ENCODE results near the gene HDAC1. TPM values are rescaled to one million over a fixed set of nuclear protein-coding genes. Genes with fewer than 3 reads are reported as not detected.
A peak's percentile ranks its signal among the peaks of the same experiment; 100 is the strongest.

HDAC1 gene
- total and polyA plus RNA-seq, 10 donors, result 83.0 to 116 (median 98.7) TPM

GRCh38 chr1:32364836-32365235 is 73.0 kb downstream of the HDAC1 start:
- peaks cover 8 to 32% (median 24%) of the 10 kb centered on the region in 6 donors for H3K4me1 ChIP-seq
- peaks cover 0 to 17% (median 0%) of the 10 kb centered on the region in 7 donors for H3K27me3 ChIP-seq (replicated peaks in 1 of 7)
- TF ChIP-seq POLR2AphosphoS5 (IDR thresholded peaks at IDR 0.05) (no peak), POLR2A (IDR thresholded peaks at IDR 0.05) (no peak)
- TF ChIP-seq, protein P1, sequence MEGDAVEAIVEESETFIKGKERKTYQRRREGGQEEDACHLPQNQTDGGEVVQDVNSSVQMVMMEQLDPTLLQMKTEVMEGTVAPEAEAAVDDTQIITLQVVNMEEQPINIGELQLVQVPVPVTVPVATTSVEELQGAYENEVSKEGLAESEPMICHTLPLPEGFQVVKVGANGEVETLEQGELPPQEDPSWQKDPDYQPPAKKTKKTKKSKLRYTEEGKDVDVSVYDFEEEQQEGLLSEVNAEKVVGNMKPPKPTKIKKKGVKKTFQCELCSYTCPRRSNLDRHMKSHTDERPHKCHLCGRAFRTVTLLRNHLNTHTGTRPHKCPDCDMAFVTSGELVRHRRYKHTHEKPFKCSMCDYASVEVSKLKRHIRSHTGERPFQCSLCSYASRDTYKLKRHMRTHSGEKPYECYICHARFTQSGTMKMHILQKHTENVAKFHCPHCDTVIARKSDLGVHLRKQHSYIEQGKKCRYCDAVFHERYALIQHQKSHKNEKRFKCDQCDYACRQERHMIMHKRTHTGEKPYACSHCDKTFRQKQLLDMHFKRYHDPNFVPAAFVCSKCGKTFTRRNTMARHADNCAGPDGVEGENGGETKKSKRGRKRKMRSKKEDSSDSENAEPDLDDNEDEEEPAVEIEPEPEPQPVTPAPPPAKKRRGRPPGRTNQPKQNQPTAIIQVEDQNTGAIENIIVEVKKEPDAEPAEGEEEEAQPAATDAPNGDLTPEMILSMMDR (IDR thresholded peaks at IDR 0.05 in 8 of 11, conservative IDR thresholded peaks at IDR 0.05 in 3 of 11), result no peak
- intact Hi-C loops (cut with DNase I; ENCODE audit: low total_unique reads), result no loop called here
- no peaks in the 10 kb centered on the region for H3K9me3 ChIP-seq
- DNase-seq, result peak; percentile 21
- no peak overlapping the region for H3K4me3 ChIP-seq
- peaks cover 5 to 82% (median 55%) of the 10 kb centered on the region in 6 donors for H3K36me3 ChIP-seq
- H3K27ac ChIP-seq, result no peak overlapping the region
- WGBS, 5 donors, result 91 to 96% (median 94%) methylated on average over 5 of the region's 5 CpGs

GRCh38 chr1:32365445-32365844 is 73.6 kb downstream of the HDAC1 start:
- DNase-seq, result no peak
- H3K4me1 ChIP-seq, result peaks cover 8 to 26% (median 18%) of the 10 kb centered on the region in 6 donors
- TF ChIP-seq, protein P1 (IDR thresholded peaks at IDR 0.05 in 8 of 11, conservative IDR thresholded peaks at IDR 0.05 in 3 of 11), result no peak
- no peak for TF ChIP-seq POLR2A (IDR thresholded peaks at IDR 0.05)
- TF ChIP-seq POLR2AphosphoS5 (IDR thresholded peaks at IDR 0.05), result no peak
- H3K4me3 ChIP-seq, result no peak overlapping the region
- peaks cover 5 to 88% (median 57%) of the 10 kb centered on the region in 6 donors for H3K36me3 ChIP-seq
- H3K27me3 ChIP-seq (replicated peaks in 1 of 7), result peaks cover 0 to 17% (median 0%) of the 10 kb centered on the region in 7 donors
- no peak overlapping the region for H3K27ac ChIP-seq
- intact Hi-C loops (cut with DNase I; ENCODE audit: low total_unique reads), result no loop called here
- 81 to 90% (median 85%) methylated on average over 6 of the region's 6 CpGs for WGBS, 5 donors
- H3K9me3 ChIP-seq, result no peaks in the 10 kb centered on the region

DNA sequence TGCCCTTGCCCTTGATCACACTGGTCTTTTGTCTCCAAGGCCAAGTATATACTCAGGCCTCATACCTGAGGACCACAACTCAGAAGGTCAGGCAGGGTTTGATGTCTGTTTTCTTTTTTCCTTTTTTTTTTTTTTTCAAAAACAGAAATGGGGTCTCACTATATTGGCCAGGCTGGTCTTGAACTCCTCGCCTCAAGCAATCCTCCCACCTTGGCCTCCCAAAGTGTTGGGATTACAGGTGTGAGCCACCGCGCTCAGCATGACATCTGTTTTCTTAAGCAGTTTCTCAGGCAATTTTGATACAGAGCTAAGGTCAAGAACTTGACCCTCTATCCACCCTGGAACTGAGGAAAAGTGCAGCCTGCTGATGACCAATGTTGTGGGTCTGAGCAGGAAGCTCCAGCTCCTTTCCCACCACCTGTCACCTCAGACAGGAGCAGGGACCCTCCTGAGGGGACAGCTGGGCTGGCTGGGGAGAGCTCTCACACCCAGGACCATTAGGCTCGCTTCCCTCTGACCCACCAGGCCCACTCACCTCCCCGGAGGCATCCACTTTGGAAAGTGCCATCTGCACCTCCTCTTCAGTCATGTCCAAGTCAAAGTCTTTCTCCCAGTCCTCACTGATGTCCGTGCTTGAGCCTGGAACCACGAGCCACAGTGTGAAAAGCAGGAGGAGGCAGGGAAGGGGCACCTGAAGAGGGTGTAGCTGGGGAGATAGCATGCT is 76.2 kb downstream of the HDAC1 start:
- Histone ChIP-seq H3K4me1 (peaks cover 3 to 16% (median 14%) of the 10 kb centered on the region in 6 donors), H3K27ac (no peak overlapping the region), H3K9me3 (no peaks in the 10 kb centered on the region), H3K27me3 (replicated peaks in 1 of 7) (no peaks in the 10 kb centered on the region), H3K4me3 (no peak overlapping the region), H3K36me3 (peaks cover 5 to 100% (median 73%) of the 10 kb centered on the region in 6 donors)
- intact Hi-C loops (cut with DNase I; ENCODE audit: low total_unique reads), result no loop called here
- 96 to 98% (median 96%) methylated on average over 7 of the region's 7 CpGs for WGBS, 5 donors
- no peak for DNase-seq
- no peak for TF ChIP-seq POLR2A (IDR thresholded peaks at IDR 0.05)
- no peak for TF ChIP-seq POLR2AphosphoS5 (IDR thresholded peaks at IDR 0.05)
- TF ChIP-seq, protein P1 (IDR thresholded peaks at IDR 0.05 in 8 of 11, conservative IDR thresholded peaks at IDR 0.05 in 3 of 11), result no peak

DNA sequence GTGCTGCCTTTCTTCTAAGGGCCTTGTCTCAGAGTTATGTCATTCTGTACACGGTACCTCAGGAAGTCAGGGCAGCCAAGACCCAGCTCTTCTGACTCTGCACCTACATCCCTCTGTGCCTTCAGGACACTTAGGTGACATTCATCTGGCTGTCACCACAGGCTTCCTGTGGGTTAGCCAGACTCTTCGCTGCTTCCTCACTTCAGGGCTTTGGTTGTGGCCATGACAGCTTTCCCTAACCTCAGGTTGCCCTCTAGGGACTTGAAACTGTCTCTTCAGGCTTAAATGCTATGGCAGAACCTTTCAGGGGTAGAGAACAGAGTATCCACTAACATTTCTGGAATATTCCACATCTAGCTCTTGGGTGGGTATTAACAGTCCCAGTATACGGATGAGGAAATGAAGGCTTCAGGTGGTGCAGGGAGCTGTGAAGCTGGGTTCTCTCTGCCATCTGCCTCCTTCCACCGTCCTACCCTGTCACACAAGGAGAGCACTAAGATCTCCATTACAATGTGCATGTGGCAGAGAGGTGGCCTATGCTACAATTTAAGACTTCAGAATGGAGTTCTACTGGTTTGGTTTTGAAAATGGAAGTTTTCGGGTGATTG is 80.4 kb downstream of the HDAC1 start:
- H3K9me3 ChIP-seq, result no peaks in the 10 kb centered on the region
- DNase-seq, result no peak
- no peak overlapping the region for H3K4me3 ChIP-seq
- H3K27me3 ChIP-seq (replicated peaks in 1 of 7), result no peaks in the 10 kb centered on the region
- peak overlapping the region in 1 of 8 donors; percentile 21 for H3K27ac ChIP-seq
- intact Hi-C loops (cut with DNase I; ENCODE audit: low total_unique reads), result no loop called here
- peaks cover 3 to 26% (median 16%) of the 10 kb centered on the region in 6 donors for H3K4me1 ChIP-seq
- TF ChIP-seq, protein P1 (IDR thresholded peaks at IDR 0.05 in 8 of 11, conservative IDR thresholded peaks at IDR 0.05 in 3 of 11), result peak in 9 of 11 experiments; percentile 8 to 55 (median 30)
- no peak for TF ChIP-seq POLR2A (IDR thresholded peaks at IDR 0.05)
- peak in 2 of 3 donors; percentile 33 to 68 for TF ChIP-seq POLR2AphosphoS5 (IDR thresholded peaks at IDR 0.05)
- peaks cover 7 to 100% (median 82%) of the 10 kb centered on the region in 6 donors for H3K36me3 ChIP-seq
- 45 to 61% (median 56%) methylated on average over 5 of the region's 5 CpGs for WGBS, 5 donors

Measured in spleen (tissue), 11 donors.